HepG2 (cell line): ENCODE measurements around the gene MAPRE3. TPM values are rescaled to one million over a fixed set of nuclear protein-coding genes. Genes with fewer than 3 reads are reported as not detected.

Experiments used
- KAT8 ChIP-seq: IDR thresholded peaks from 2 replicates; pipeline ENCODE4 v1.6.1; 2016; ENCODE audit warnings: missing genetic modification reagents, missing compliant biosample characterization
- MYC ChIP-seq: sonication (generic); formaldehyde crosslinking; IDR thresholded peaks from 2 replicates; pipeline ENCODE4 v1.9.0; 2021; ENCODE audit warnings: missing genetic modification reagents, borderline replicate concordance
- NFKBIZ ChIP-seq: IDR thresholded peaks from 2 replicates; pipeline ENCODE4 v1.6.1; 2018; ENCODE audit warnings: missing genetic modification reagents, missing compliant biosample characterization
- NRL ChIP-seq: sonication (generic); formaldehyde crosslinking; IDR thresholded peaks from 2 replicates; pipeline ENCODE4 v1.5.0; 2020; ENCODE audit warnings: missing genetic modification reagents, mild to moderate bottlenecking, moderate library complexity, borderline replicate concordance
- RBM39 ChIP-seq: fragments of 200-400 bp; formaldehyde crosslinking; IDR thresholded peaks from one replicate; pipeline ENCODE4 v1.6.1; 2018; ENCODE audit warnings: antibody characterized with exemption, mild to moderate bottlenecking, low read depth, low read length; ENCODE audit not compliant: poor library complexity, severe bottlenecking
- SKI ChIP-seq: fragments of 450-650 bp; IDR thresholded peaks from one replicate; pipeline ENCODE4 v1.6.1; 2018; ENCODE audit warnings: mild to moderate bottlenecking; ENCODE audit not compliant: partially characterized antibody
- SOX5 ChIP-seq: IDR thresholded peaks from 2 replicates; pipeline ENCODE4 v1.6.1; 2016; ENCODE audit warnings: borderline replicate concordance
- SRSF4 ChIP-seq: fragments of 200-400 bp; formaldehyde crosslinking; IDR thresholded peaks from one replicate; pipeline ENCODE4 v1.6.1; 2018; ENCODE audit warnings: mild to moderate bottlenecking, low read depth, low read length, moderate library complexity; ENCODE audit not compliant: poor library complexity, severe bottlenecking
- TAF15 ChIP-seq: fragments of 200-400 bp; formaldehyde crosslinking; IDR thresholded peaks from one replicate; pipeline ENCODE4 v1.6.1; 2018; ENCODE audit warnings: mild to moderate bottlenecking, low read depth, low read length; ENCODE audit not compliant: poor library complexity, severe bottlenecking
- TCF7L2 ChIP-seq: IDR thresholded peaks from 2 replicates; pipeline ENCODE4 v1.6.1; 2011; ENCODE audit warnings: mild to moderate bottlenecking, low read depth, low read length, moderate library complexity
- ZMYM3 ChIP-seq: sonication (generic); formaldehyde crosslinking; IDR thresholded peaks from 2 replicates; pipeline ENCODE4 v1.5.1; 2020; ENCODE audit warnings: mild to moderate bottlenecking, missing genetic modification reagents
- ZNF331 ChIP-seq: sonication (generic); formaldehyde crosslinking; IDR thresholded peaks from 2 replicates; pipeline ENCODE4 v1.4.0; 2020; ENCODE audit warnings: missing genetic modification reagents
- ZNF773 ChIP-seq: sonication (generic); formaldehyde crosslinking; IDR thresholded peaks from 2 replicates; pipeline ENCODE4 v1.4.0; 2020; ENCODE audit warnings: missing genetic modification reagents, borderline replicate concordance
- polyA plus RNA-seq, 8 experiments: library from polyadenylated mRNA; depleted of rRNA in 3 of 8; stranded (reverse) in 7 of 8; unstranded in 1 of 8; fragments of >200 nt; fragmentation: Illumina TruSeq in 4 of 8; extraction: Trizol in 4 of 8; gene quantifications; 2 replicates each; pipeline versions ENCODE4 v1.2.1 to v1.2.3, GENCODE V29; 2011 to 2016; ENCODE audit warnings: low read depth in 4 of 8, missing spikeins in 1 of 8, mixed read lengths in 1 of 8; ENCODE audit not compliant: insufficient read depth in 1 of 8
- total RNA-seq, 5 experiments: library from RNA; depleted of rRNA; stranded (reverse); fragments of >200 nt; fragmentation: Illumina TruSeq; extraction: Trizol; gene quantifications; 2 replicates each; pipeline ENCODE4 v1.2.3, GENCODE V29; 2016; ENCODE audit warnings: low read depth in 1 of 5
- TF ChIP-seq, protein P1 (sequence below): sonication (generic); formaldehyde crosslinking; IDR thresholded peaks from 2 replicates; pipeline ENCODE4 v1.5.0; 2020; ENCODE audit warnings: missing genetic modification reagents
- TF ChIP-seq, protein P2 (sequence below): sonication (generic); formaldehyde crosslinking; IDR thresholded peaks from 2 replicates; pipeline ENCODE4 v1.8.0; 2022; ENCODE audit warnings: low read depth, missing genetic modification reagents
- TF ChIP-seq, protein P3 (sequence below): sonication (generic); formaldehyde crosslinking; IDR thresholded peaks from 2 replicates; pipeline ENCODE4 v1.4.0; 2020; ENCODE audit warnings: low read depth, mild to moderate bottlenecking, missing genetic modification reagents
- TF ChIP-seq, protein P4 (sequence below): sonication (generic); formaldehyde crosslinking; IDR thresholded peaks from 2 replicates; pipeline ENCODE4 v1.4.0; 2020; ENCODE audit warnings: mild to moderate bottlenecking, missing genetic modification reagents, borderline replicate concordance
- TF ChIP-seq, protein P5 (sequence below): fragments of 450-650 bp; IDR thresholded peaks from 2 replicates; pipeline ENCODE4 v1.6.1; 2017; ENCODE audit warnings: mild to moderate bottlenecking
- TF ChIP-seq, protein P6 (sequence below): sonication (generic); formaldehyde crosslinking; IDR thresholded peaks from 2 replicates; pipeline ENCODE4 v1.5.0; 2020; ENCODE audit warnings: mild to moderate bottlenecking, missing genetic modification reagents, borderline replicate concordance

Gene MAPRE3
- total and polyA plus RNA-seq, 2 of the 13 experiments (the other 11 are each of a cell fraction or from before 2014, with no cell fraction given) = 0.31 to 0.91 TPM

DNA sequence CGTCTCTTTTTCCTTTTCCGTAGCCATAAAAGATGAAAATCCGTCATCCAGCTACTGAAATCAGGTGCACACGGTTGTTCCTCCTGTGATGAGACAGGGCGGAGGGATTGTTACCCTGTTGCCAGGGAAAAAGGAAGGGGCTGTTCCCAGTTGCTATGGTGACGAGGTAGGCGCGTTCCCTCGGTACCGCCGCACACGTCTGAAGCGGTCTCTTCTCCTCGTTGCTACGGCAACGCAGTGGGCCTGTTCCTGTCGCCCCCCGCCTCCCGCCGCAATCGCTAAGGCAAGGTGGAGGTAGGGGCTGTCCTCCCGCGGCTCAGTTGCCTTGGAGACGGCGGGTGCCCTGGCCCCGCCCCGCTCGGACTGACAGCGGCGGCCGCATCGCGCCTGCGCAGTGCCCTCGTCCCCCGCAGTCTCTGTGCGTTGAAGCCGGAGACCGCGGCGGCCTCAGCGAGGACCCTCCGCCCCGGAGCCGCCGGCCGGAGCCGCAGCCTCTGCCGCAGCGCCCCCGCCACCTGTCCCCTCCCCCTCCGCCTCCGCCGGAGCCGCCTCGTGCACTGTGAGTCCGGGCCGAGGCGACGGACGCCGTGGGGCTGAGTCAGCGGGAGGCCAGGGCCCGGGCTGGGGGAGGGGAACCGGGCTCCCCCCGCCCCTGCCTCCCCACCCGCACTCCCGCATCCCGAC lies at the start of gene MAPRE3 (continued):
- TF ChIP-seq, protein P1, sequence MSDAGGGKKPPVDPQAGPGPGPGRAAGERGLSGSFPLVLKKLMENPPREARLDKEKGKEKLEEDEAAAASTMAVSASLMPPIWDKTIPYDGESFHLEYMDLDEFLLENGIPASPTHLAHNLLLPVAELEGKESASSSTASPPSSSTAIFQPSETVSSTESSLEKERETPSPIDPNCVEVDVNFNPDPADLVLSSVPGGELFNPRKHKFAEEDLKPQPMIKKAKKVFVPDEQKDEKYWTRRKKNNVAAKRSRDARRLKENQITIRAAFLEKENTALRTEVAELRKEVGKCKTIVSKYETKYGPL (CRISPR knock-in tag) = no peak
- TF ChIP-seq, protein P2, sequence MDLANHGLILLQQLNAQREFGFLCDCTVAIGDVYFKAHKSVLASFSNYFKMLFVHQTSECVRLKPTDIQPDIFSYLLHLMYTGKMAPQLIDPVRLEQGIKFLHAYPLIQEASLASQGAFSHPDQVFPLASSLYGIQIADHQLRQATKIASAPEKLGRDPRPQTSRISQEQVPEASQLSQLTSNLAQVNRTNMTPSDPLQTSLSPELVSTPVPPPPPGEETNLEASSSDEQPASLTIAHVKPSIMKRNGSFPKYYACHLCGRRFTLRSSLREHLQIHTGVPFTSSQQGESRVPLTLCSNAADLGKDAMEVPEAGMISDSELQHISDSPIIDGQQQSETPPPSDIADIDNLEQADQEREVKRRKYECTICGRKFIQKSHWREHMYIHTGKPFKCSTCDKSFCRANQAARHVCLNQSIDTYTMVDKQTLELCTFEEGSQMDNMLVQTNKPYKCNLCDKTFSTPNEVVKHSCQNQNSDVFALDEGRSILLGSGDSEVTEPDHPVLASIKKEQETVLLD (CRISPR knock-in tag) = no peak
- no peak for TF ChIP-seq SKI
- TF ChIP-seq ZNF331 (CRISPR knock-in tag) = peak; percentile 9; the same call in 1 of the 2 replicates
- TF ChIP-seq TCF7L2 = no peak
- TF ChIP-seq NFKBIZ (CRISPR knock-in tag) = no peak
- TF ChIP-seq ZMYM3 (CRISPR knock-in tag) = no peak
- no peak for TF ChIP-seq TAF15
- TF ChIP-seq MYC (CRISPR knock-in tag) = peak; percentile 46; the same call in 1 of the 2 replicates
- TF ChIP-seq, protein P3, sequence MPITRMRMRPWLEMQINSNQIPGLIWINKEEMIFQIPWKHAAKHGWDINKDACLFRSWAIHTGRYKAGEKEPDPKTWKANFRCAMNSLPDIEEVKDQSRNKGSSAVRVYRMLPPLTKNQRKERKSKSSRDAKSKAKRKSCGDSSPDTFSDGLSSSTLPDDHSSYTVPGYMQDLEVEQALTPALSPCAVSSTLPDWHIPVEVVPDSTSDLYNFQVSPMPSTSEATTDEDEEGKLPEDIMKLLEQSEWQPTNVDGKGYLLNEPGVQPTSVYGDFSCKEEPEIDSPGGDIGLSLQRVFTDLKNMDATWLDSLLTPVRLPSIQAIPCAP (CRISPR knock-in tag) = no peak
- no peak for TF ChIP-seq SRSF4
- TF ChIP-seq, protein P4, sequence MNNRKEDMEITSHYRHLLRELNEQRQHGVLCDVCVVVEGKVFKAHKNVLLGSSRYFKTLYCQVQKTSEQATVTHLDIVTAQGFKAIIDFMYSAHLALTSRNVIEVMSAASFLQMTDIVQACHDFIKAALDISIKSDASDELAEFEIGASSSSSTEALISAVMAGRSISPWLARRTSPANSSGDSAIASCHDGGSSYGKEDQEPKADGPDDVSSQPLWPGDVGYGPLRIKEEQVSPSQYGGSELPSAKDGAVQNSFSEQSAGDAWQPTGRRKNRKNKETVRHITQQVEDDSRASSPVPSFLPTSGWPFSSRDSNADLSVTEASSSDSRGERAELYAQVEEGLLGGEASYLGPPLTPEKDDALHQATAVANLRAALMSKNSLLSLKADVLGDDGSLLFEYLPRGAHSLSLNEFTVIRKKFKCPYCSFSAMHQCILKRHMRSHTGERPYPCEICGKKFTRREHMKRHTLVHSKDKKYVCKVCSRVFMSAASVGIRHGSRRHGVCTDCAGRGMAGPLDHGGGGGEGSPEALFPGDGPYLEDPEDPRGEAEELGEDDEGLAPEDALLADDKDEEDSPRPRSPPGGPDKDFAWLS = no peak
- 0 out of 2 replicates have a peak, but pooled peaks have one; percentile 73 for TF ChIP-seq NRL
- TF ChIP-seq, protein P5, sequence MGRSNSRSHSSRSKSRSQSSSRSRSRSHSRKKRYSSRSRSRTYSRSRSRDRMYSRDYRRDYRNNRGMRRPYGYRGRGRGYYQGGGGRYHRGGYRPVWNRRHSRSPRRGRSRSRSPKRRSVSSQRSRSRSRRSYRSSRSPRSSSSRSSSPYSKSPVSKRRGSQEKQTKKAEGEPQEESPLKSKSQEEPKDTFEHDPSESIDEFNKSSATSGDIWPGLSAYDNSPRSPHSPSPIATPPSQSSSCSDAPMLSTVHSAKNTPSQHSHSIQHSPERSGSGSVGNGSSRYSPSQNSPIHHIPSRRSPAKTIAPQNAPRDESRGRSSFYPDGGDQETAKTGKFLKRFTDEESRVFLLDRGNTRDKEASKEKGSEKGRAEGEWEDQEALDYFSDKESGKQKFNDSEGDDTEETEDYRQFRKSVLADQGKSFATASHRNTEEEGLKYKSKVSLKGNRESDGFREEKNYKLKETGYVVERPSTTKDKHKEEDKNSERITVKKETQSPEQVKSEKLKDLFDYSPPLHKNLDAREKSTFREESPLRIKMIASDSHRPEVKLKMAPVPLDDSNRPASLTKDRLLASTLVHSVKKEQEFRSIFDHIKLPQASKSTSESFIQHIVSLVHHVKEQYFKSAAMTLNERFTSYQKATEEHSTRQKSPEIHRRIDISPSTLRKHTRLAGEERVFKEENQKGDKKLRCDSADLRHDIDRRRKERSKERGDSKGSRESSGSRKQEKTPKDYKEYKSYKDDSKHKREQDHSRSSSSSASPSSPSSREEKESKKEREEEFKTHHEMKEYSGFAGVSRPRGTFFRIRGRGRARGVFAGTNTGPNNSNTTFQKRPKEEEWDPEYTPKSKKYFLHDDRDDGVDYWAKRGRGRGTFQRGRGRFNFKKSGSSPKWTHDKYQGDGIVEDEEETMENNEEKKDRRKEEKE = no peak
- no peak for TF ChIP-seq RBM39
- TF ChIP-seq, protein P6, sequence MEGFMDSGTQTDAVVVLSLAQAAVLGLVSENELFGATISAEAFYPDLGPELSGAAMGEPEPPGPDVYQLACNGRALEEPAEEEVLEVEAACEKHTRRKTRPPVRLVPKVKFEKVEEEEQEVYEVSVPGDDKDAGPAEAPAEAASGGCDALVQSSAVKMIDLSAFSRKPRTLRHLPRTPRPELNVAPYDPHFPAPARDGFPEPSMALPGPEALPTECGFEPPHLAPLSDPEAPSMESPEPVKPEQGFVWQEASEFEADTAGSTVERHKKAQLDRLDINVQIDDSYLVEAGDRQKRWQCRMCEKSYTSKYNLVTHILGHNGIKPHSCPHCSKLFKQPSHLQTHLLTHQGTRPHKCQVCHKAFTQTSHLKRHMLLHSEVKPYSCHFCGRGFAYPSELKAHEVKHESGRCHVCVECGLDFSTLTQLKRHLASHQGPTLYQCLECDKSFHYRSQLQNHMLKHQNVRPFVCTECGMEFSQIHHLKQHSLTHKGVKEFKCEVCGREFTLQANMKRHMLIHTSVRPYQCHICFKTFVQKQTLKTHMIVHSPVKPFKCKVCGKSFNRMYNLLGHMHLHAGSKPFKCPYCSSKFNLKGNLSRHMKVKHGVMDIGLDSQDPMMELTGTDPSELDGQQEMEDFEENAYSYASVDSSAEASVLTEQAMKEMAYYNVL (CRISPR knock-in tag) = no peak
- TF ChIP-seq ZNF773 (CRISPR knock-in tag) = no peak; the same call in 1 of the 2 replicates
- TF ChIP-seq SOX5 = no peak
- TF ChIP-seq KAT8 (CRISPR knock-in tag) = no peak
